GM19043 (cell line): ENCODE results near the gene NKPD1.
"Not testable (repeated sequence)": the region's sequence is repeated elsewhere in the genome, so short reads cannot be mapped to it uniquely, and the experiment has no call there.

Experiments
- ATAC-seq: cut with Tn5 transposase; IDR thresholded peaks from one replicate; pipeline ENCODE4 v1.9.1; 2021; ENCODE audit warnings: low read depth; ENCODE audit not compliant: unreplicated experiment

Gene NKPD1

GRCh38 chr19:45122832-45123231, 38.0 kb downstream of the NKPD1 start:
- no peak for ATAC-seq

DNA sequence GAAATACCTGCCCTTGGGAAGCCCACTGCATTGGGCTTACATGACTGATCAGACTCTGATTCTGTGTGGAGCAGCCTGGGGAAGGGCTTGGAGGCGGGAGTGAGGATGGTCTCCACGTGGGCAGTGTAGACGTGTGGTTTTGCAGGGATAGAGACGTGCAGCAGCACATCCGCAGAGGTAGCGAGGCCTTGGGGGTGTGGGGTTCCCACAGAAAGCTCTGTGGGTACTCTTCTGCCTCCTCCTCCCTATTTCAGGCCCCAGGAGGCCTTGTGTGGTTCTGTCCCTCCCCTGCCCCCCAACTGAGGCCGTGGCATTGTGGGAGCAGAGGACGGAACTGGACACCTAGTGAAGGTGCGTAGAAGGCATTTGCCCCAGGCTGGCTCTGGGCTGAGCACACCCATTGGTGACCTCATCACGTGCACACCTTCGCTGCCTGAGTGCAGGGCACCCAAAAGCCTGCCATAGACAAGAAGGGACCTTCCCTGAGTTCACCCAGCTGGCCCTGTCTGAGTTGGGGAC, 38.9 kb downstream of the NKPD1 start:
- no peak for ATAC-seq

- ATAC-seq: no peak
These were observed 41.2 kb downstream of the NKPD1 start for GRCh38 chr19:45119582-45119981.

DNA sequence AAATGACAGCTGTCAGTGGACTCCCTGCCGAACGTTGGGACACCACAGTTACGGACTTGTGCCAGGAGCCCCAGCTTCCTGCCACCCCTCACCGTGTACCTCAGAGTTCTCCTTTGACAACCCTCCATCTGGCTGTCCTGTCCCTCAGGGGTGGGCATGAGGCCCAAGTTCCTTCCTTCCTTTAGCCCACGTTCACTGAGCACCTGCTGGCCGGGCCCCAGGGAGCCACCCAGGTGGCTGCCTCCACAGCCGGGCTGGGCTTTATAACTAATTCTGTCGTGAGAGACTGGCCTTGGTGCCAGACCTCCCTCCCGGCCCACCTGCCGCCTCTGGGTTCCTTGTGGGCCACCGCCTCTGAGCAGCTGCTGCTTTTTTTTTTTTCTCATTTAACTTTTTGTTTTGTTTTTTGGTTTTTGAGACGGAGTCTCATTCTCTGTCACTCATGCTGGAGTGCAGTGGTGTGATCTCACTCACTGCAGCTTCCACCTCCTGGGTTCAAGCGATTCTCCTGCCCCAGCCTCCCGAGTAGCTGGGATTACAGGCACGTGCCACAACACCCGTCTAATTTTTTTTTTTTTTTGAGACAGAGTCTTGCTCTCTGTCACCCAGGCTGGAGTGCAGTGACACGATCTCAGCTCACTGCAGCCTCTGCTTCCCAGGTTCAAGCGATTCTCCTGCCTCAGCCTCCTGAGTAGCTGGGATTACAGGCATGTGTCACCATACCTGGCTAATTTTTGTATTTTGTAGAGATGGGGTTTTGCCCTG, 42.0 kb downstream of the NKPD1 start:
- not testable (repeated sequence) for ATAC-seq

- ATAC-seq: no peak
These were observed 42.7 kb downstream of the NKPD1 start for GRCh38 chr19:45118106-45118505.

DNA sequence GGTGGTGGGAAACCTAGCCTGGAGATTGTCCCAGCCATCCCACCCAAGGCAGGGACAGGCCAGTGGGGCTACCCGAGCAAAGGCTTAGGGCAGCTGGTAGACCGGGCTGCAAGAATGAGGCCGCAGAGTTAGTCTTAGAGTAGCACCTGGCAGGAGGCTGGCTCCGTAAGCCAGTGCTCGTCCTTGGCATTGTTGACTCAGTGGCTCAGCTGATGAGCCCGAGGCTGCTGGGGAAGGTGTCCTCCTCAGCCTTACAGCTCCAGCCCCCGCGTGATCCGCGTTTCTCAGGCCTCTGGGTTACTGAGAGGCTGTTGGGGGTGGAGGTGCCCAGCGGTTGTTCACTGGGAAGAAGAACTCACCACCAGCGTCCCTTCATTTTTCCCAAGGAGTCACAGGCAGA, 43.1 kb downstream of the NKPD1 start:
- ATAC-seq: no peak

DNA sequence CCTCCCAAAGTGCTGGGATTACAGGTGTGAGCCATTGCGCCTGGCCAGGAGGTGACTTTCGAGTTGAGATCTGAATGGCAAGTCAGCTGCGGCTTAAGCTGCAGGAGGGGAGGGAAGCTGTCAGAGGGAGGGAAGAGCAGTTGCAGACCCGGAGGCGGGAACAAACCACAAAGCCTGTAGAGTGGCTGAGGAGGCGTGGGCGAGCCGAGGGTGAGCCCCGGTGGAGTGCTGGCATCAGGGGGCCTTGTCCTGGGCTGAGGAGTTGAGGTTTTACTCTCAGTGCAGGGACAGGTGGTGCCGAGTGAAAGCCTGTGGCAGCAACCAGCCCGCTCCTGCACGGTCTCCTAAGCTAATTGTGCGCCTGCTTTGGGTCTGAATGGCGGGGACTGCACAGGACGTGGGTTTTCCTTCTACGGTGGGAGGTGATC, 43.6 kb downstream of the NKPD1 start:
- no peak for ATAC-seq

GRCh38 chr19:45115809-45116615, 44.8 kb downstream of the NKPD1 start:
- no peak for ATAC-seq

- ATAC-seq: no peak
These were observed 46.7 kb downstream of the NKPD1 start for GRCh38 chr19:45114116-45114515.

DNA sequence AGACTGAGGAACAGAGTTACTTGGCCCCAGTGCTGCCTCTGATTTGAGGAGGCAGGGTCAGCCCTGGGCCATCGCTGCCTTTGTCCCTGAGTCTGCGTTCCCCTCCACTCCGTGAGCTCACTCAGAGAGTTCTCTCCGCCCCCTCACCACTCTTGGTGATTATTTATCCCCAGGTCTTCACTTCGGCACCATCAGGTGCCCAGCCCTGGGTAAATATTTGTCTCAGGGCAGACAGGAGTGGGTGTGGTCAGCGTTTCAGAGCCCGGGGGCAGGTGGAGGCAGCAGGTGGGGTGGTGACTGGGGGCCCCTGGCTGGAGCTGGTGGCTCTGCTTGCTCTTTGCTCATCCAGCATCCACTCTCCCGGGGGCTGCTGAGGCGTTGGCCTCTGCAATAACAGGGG, 47.2 kb downstream of the NKPD1 start:
- no peak for ATAC-seq

- no peak for ATAC-seq
These were observed 48.5 kb downstream of the NKPD1 start for GRCh38 chr19:45112111-45112827.
